Neural progenitor cell (in vitro differentiated cells): Measurements from ENCODE around the gene TRAF3. TPM values are rescaled to one million over a fixed set of nuclear protein-coding genes. Genes with fewer than 3 reads are reported as not detected.

Source experiments
- DNase-seq: peaks from one replicate; pipeline ENCODE4 v3.0.0-alpha.2; 2016; ENCODE audit warnings: low spot score
- H2AFZ ChIP-seq: fragments of 200-600 bp; sonication (generic); replicated peaks from 2 replicates; pipeline ENCODE4 v1.6.1; 2016; ENCODE audit warnings: antibody characterized with exemption
- H3F3A ChIP-seq: fragments of 200-600 bp; sonication (generic); 2 replicates; pipeline ENCODE4 v1.6.1; 2016; ENCODE audit warnings: antibody characterized with exemption, low read depth
- H3K27ac ChIP-seq: fragments of 200-600 bp; sonication (generic); 2 replicates; pipeline ENCODE4 v1.5.1; 2016; ENCODE audit warnings: mild to moderate bottlenecking
- H3K27me3 ChIP-seq: fragments of 200-600 bp; sonication (generic); 2 replicates; pipeline ENCODE4 v1.6.1; 2016; ENCODE audit warnings: mild to moderate bottlenecking, moderate library complexity
- H3K36me3 ChIP-seq: fragments of 200-600 bp; sonication (generic); 2 replicates; pipeline ENCODE4 v1.5.1; 2016
- H3K4me1 ChIP-seq: fragments of 200-600 bp; sonication (generic); 2 replicates; pipeline ENCODE4 v1.6.1; 2016; ENCODE audit warnings: mixed run types
- H3K4me2 ChIP-seq: fragments of 200-600 bp; sonication (generic); 2 replicates; pipeline ENCODE4 v1.6.1; 2016
- H3K4me3 ChIP-seq: fragments of 200-600 bp; sonication (generic); 2 replicates; pipeline ENCODE4 v1.5.1; 2016
- H3K79me2 ChIP-seq: fragments of 200-600 bp; sonication (generic); 2 replicates; pipeline ENCODE4 v1.6.1; 2016; ENCODE audit warnings: low read depth
- H3K9ac ChIP-seq: fragments of 200-600 bp; sonication (generic); 2 replicates; pipeline ENCODE4 v1.6.1; 2016
- H3K9me3 ChIP-seq: fragments of 200-600 bp; sonication (generic); 2 replicates; pipeline ENCODE4 v1.5.1; 2016; ENCODE audit warnings: low read depth
- H4K20me1 ChIP-seq: fragments of 200-600 bp; sonication (generic); 2 replicates; pipeline ENCODE4 v1.6.1; 2016; ENCODE audit warnings: low read depth
- H3K27ac Mint-ChIP-seq: 3 replicates; pipeline ENCODE4 v1.8.0; 2021; ENCODE audit warnings: mixed read lengths
- H3K27me3 Mint-ChIP-seq: 2 replicates; pipeline ENCODE4 v1.8.0; 2022; ENCODE audit warnings: low read depth, mild to moderate bottlenecking, inconsistent platforms, moderate library complexity, mixed read lengths; ENCODE audit not compliant: insufficient read depth
- H3K36me3 Mint-ChIP-seq: 3 replicates; pipeline ENCODE4 v1.8.0; 2021; ENCODE audit warnings: mixed read lengths
- H3K4me1 Mint-ChIP-seq: 3 replicates; pipeline ENCODE4 v1.8.0; 2021; ENCODE audit warnings: mixed read lengths
- H3K4me3 Mint-ChIP-seq: 3 replicates; pipeline ENCODE4 v1.8.0; 2021; ENCODE audit warnings: mild to moderate bottlenecking, moderate library complexity, mixed read lengths
- H3K9me3 Mint-ChIP-seq: 3 replicates; pipeline ENCODE4 v1.8.0; 2020; ENCODE audit warnings: mixed read lengths
- EZH2 ChIP-seq: fragments of 200-600 bp; sonication (generic); IDR thresholded peaks from 2 replicates; pipeline ENCODE4 v1.6.1; 2017; ENCODE audit warnings: antibody characterized with exemption, mild to moderate bottlenecking, moderate library complexity
- EZH2phosphoT487 ChIP-seq: fragments of 200-600 bp; sonication (generic); IDR thresholded peaks from 2 replicates; pipeline ENCODE4 v1.6.1; 2017; ENCODE audit warnings: antibody characterized with exemption
- total RNA-seq: library from RNA; depleted of rRNA; stranded (reverse); fragments of >200 nt; gene quantifications from 2 replicates; pipeline ENCODE4 v1.2.3, GENCODE V29; 2015; ENCODE audit warnings: low replicate concordance
- TF ChIP-seq, protein P1 (sequence below): fragments of 200-600 bp; sonication (generic); IDR thresholded peaks from 2 replicates; pipeline ENCODE4 v1.5.1; 2017; ENCODE audit warnings: antibody characterized with exemption, mild to moderate bottlenecking

The TRAF3 gene
- total RNA-seq, 1 donor from 2014 or later: 18.1 TPM

DNA sequence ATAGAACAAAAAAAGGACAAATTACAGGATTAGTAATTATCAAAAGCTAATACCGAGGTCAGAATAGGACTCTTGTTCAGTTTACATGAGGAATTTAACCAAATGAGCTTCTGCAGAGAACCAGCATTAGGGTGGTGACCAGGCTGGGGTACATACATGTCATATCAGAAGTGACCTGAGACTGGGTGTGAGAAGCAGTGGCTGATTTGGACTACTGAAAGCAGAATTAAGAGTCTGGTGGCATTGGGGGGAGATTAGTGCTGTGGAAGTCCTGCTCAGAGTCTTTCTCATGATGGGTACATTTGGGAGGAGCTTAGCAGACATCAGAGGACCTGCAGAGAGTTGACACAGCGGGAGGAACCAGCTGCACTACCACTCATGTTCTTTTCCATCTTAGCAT lies 21.7 kb downstream of the TRAF3 start:
- no peaks in the 10 kb centered on the region for H4K20me1 ChIP-seq
- H3F3A ChIP-seq: no peaks in the 10 kb centered on the region
- Mint-ChIP-seq H3K9me3 (peaks cover under 1% of the 10 kb centered on the region), H3K27ac (no peak overlapping the region), H3K4me3 (no peak overlapping the region), H3K36me3 (peaks cover 2% of the 10 kb centered on the region), H3K27me3 (peaks cover 5% of the 10 kb centered on the region), H3K4me1 (peaks cover 18% of the 10 kb centered on the region)
- H3K9ac ChIP-seq: no peak overlapping the region
- no peaks in the 10 kb centered on the region for H3K27me3 ChIP-seq
- peaks cover 5% of the 10 kb centered on the region for H3K4me1 ChIP-seq
- no peaks in the 10 kb centered on the region for H3K36me3 ChIP-seq
- TF ChIP-seq EZH2phosphoT487: no peak
- TF ChIP-seq, protein P1, sequence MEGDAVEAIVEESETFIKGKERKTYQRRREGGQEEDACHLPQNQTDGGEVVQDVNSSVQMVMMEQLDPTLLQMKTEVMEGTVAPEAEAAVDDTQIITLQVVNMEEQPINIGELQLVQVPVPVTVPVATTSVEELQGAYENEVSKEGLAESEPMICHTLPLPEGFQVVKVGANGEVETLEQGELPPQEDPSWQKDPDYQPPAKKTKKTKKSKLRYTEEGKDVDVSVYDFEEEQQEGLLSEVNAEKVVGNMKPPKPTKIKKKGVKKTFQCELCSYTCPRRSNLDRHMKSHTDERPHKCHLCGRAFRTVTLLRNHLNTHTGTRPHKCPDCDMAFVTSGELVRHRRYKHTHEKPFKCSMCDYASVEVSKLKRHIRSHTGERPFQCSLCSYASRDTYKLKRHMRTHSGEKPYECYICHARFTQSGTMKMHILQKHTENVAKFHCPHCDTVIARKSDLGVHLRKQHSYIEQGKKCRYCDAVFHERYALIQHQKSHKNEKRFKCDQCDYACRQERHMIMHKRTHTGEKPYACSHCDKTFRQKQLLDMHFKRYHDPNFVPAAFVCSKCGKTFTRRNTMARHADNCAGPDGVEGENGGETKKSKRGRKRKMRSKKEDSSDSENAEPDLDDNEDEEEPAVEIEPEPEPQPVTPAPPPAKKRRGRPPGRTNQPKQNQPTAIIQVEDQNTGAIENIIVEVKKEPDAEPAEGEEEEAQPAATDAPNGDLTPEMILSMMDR: no peak
- no peak for TF ChIP-seq EZH2
- no peak for DNase-seq
- no peaks in the 10 kb centered on the region for H3K9me3 ChIP-seq
- H3K27ac ChIP-seq: no peak overlapping the region
- no peak overlapping the region for H3K4me3 ChIP-seq
- H3K79me2 ChIP-seq: no peaks in the 10 kb centered on the region
- H2AFZ ChIP-seq: no peak overlapping the region
- no peak overlapping the region for H3K4me2 ChIP-seq

DNA sequence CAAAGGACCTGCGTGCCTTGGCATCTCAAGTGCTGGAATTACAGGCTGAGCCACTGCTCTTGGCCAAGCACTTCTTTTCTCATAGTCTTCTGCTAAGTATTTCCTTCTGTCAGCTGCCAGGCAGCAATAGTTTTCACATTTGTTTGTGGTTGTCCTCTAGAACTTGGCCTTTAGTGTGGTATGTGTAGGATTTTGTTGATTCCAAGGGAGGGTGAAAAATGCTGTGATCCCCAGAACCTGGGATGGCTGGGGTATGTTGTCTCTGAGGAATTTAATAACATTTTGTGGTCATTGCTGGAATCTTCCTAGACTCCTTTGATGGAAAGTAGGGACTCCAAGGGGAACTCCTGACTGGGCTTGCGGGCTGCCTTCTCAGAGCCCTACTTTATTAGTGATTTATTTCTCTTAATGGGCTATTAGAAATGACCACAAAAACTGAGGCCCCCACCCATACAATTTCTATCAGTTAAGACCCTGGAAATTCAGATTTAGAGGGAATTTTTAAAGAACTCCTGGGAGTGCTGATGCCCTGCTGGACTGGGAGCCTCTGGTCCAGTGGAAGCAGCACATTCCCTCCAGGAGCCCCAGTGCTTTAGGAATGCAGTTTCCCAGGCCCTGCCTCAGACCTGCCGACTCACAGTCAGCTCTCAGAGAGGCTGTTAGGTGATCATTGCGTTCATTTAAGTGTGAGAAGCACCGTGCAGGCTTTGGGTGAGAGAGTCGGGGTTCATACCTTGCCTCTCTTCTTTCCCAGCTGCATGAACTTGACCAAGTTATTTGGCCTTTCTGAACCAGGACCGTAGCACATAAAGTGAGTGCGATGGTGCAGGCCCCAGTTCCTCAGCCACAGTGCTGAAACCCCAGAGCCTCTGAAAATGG lies 22.7 kb downstream of the TRAF3 start:
- Histone ChIP-seq H3K36me3 (no peaks in the 10 kb centered on the region), H4K20me1 (no peaks in the 10 kb centered on the region), H3K9me3 (no peaks in the 10 kb centered on the region), H3K4me2 (no peak overlapping the region), H3K4me3 (no peak overlapping the region), H3K9ac (no peak overlapping the region), H3K79me2 (no peaks in the 10 kb centered on the region), H2AFZ (no peak overlapping the region), H3K27ac (no peak overlapping the region), H3K4me1 (peaks cover 3% of the 10 kb centered on the region), H3F3A (no peaks in the 10 kb centered on the region), H3K27me3 (no peaks in the 10 kb centered on the region)
- peaks cover 5% of the 10 kb centered on the region for H3K27me3 Mint-ChIP-seq
- TF ChIP-seq, protein P1: no peak
- TF ChIP-seq EZH2phosphoT487 (no peak), EZH2 (no peak)
- DNase-seq: no peak
- H3K27ac Mint-ChIP-seq: no peak overlapping the region
- peaks cover 13% of the 10 kb centered on the region for H3K4me1 Mint-ChIP-seq
- no peaks in the 10 kb centered on the region for H3K9me3 Mint-ChIP-seq
- H3K4me3 Mint-ChIP-seq: no peak overlapping the region
- no peaks in the 10 kb centered on the region for H3K36me3 Mint-ChIP-seq

DNA sequence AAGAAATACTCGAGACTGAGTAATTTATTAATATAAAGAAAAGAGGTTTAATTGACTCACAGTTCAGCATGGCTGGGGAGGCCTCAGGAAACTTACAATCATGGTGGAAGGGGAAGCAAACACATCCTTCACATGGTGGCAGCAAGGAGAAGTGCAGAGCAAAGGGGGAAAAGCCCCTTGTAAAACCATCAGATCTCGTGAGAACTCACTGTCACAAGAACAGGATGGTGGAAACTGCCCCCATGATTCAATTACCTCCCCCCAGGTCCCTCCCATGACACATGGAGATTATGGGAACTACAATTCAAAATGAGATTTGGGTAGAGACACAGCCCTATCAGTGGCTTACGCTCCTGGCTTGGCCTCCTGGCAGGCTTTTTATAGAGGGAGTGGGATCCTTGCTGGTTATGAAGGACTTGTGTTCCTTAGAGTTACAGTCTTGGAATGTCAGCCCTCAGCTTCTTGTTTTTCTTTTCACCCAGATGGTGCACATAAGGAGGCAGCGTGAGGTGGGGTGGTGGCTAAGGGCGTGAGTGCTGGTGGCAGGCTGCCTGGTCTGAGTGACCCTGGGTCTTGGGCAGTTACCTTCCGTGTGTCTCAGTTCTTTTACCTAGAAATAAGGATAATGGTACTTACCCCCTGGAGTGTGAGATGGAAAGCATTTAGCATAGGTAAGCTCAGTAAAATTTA lies 25.7 kb downstream of the TRAF3 start:
- no peak for TF ChIP-seq EZH2phosphoT487
- no peak for TF ChIP-seq EZH2
- TF ChIP-seq, protein P1: no peak
- Mint-ChIP-seq H3K36me3 (no peaks in the 10 kb centered on the region), H3K27me3 (peaks cover 2% of the 10 kb centered on the region), H3K4me1 (peaks cover 15% of the 10 kb centered on the region), H3K9me3 (no peaks in the 10 kb centered on the region), H3K4me3 (no peak overlapping the region), H3K27ac (no peak overlapping the region)
- DNase-seq: no peak
- H3K36me3 ChIP-seq: no peaks in the 10 kb centered on the region
- no peaks in the 10 kb centered on the region for H3K4me1 ChIP-seq
- H3K9ac ChIP-seq: no peak overlapping the region
- no peak overlapping the region for H3K27ac ChIP-seq
- H2AFZ ChIP-seq: no peak overlapping the region
- no peak overlapping the region for H3K4me2 ChIP-seq
- H3F3A ChIP-seq: no peaks in the 10 kb centered on the region
- H4K20me1 ChIP-seq: no peaks in the 10 kb centered on the region
- no peaks in the 10 kb centered on the region for H3K9me3 ChIP-seq
- H3K4me3 ChIP-seq: no peak overlapping the region
- no peaks in the 10 kb centered on the region for H3K79me2 ChIP-seq
- H3K27me3 ChIP-seq: no peaks in the 10 kb centered on the region
